Mammary epithelial cell (primary cell): ENCODE data around the gene TSPAN17.

Source experiments
- EZH2 ChIP-seq: IDR thresholded peaks from 2 replicates; pipeline ENCODE4 v1.6.1; 2012; ENCODE audit warnings: low read length, inconsistent platforms, borderline replicate concordance
- TF ChIP-seq, protein P1 (sequence below), 2 donors: IDR thresholded peaks in 1 of 2; conservative IDR thresholded peaks in 1 of 2; 2 replicates each; pipeline ENCODE4 v1.5.1; 2011 to 2012; ENCODE audit warnings: inconsistent platforms in 2 of 2, low read length in 2 of 2, mild to moderate bottlenecking in 2 of 2, control low read depth in 1 of 2, low read depth in 1 of 2; ENCODE audit not compliant: insufficient read depth in 1 of 2; ENCODE audit errors: extremely low read depth in 1 of 2

- TF ChIP-seq, protein P1, sequence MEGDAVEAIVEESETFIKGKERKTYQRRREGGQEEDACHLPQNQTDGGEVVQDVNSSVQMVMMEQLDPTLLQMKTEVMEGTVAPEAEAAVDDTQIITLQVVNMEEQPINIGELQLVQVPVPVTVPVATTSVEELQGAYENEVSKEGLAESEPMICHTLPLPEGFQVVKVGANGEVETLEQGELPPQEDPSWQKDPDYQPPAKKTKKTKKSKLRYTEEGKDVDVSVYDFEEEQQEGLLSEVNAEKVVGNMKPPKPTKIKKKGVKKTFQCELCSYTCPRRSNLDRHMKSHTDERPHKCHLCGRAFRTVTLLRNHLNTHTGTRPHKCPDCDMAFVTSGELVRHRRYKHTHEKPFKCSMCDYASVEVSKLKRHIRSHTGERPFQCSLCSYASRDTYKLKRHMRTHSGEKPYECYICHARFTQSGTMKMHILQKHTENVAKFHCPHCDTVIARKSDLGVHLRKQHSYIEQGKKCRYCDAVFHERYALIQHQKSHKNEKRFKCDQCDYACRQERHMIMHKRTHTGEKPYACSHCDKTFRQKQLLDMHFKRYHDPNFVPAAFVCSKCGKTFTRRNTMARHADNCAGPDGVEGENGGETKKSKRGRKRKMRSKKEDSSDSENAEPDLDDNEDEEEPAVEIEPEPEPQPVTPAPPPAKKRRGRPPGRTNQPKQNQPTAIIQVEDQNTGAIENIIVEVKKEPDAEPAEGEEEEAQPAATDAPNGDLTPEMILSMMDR (conservative IDR thresholded peaks at IDR 0.05 in 1 of 2, IDR thresholded peaks at IDR 0.05 in 1 of 2; ENCODE audit: extremely low read depth in 1 of 2, insufficient read depth in 1 of 2, low read depth in 1 of 2, low read length in 2 of 2), result no peak
- peak; percentile 54 for TF ChIP-seq EZH2
These were observed 16.5 kb upstream of the TSPAN17 start for GRCh38 chr5:176630681-176631222.
